ENCODE measurements around the gene CPNE5. TPM values are rescaled to one million over a fixed set of nuclear protein-coding genes. Genes with fewer than 3 reads are reported as not detected.

The CPNE5 gene
- total RNA-seq, 1 experiment from 2014 or later: not detected

DNA sequence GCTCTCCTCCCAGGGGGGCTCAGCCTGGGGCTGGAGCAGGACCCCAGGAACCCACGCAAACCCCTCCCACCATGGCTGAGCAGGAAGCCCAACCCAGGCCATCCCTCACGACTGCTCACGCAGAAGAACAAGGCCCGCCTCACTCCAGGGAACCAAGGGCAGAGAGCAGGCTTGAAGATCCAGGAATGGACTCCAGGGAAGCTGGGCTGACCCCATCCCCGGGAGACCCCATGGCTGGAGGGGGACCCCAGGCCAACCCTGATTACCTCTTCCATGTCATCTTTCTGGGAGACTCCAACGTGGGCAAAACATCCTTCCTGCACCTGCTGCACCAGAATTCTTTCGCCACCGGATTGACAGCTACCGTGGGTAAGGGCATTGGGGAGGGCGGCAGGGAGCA, 116.9 kb downstream of the CPNE5 start:
- Histone ChIP-seq H3K27ac (ENCODE audit: low read length) (no peak overlapping the region), H3K9ac (ENCODE audit: low read length) (no peak overlapping the region), H3K27me3 (ENCODE audit: low read length) (no peaks in the 10 kb centered on the region), H2AFZ (ENCODE audit: low read length) (no peak overlapping the region), H4K20me1 (ENCODE audit: low read length) (no peaks in the 10 kb centered on the region), H3F3A (ENCODE audit: low read length, unreplicated experiment) (no peaks in the 10 kb centered on the region), H3K4me1 (ENCODE audit: insufficient read depth, low read length) (no peaks in the 10 kb centered on the region), H3K9me3 (ENCODE audit: low read length) (no peaks in the 10 kb centered on the region), H3K36me3 (ENCODE audit: low read depth, low read length) (no peaks in the 10 kb centered on the region), H3K4me2 (ENCODE audit: low read length) (no peak overlapping the region), H3K4me3 (ENCODE audit: low read length) (no peak overlapping the region), H3K79me2 (ENCODE audit: low read length) (no peaks in the 10 kb centered on the region), H3K9me2 (replicated peaks; ENCODE audit: low read length) (no peaks in the 10 kb centered on the region)
- DNase-seq (no peak), ATAC-seq (no peak)
- intact Hi-C loops (cut with micrococcal nuclease): loop anchor here (10.0 kb wide), 1 partner anchor 108 kb away; no protein-coding TSS in a partner anchor
- CTCF ChIA-PET: no interaction called here
- no TSS peak for BruUV-seq (replicated peaks)
- TF ChIP-seq EZH2 (IDR thresholded peaks at IDR 0.05; ENCODE audit: low read length, unreplicated experiment) (no peak), EZH2phosphoT487 (IDR thresholded peaks at IDR 0.05; ENCODE audit: borderline replicate concordance, low read length) (no peak)
- TF ChIP-seq, protein P1, sequence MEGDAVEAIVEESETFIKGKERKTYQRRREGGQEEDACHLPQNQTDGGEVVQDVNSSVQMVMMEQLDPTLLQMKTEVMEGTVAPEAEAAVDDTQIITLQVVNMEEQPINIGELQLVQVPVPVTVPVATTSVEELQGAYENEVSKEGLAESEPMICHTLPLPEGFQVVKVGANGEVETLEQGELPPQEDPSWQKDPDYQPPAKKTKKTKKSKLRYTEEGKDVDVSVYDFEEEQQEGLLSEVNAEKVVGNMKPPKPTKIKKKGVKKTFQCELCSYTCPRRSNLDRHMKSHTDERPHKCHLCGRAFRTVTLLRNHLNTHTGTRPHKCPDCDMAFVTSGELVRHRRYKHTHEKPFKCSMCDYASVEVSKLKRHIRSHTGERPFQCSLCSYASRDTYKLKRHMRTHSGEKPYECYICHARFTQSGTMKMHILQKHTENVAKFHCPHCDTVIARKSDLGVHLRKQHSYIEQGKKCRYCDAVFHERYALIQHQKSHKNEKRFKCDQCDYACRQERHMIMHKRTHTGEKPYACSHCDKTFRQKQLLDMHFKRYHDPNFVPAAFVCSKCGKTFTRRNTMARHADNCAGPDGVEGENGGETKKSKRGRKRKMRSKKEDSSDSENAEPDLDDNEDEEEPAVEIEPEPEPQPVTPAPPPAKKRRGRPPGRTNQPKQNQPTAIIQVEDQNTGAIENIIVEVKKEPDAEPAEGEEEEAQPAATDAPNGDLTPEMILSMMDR (conservative IDR thresholded peaks at IDR 0.05; ENCODE audit: low read depth, low read length): no peak
- POLR2A ChIA-PET (ENCODE audit: unreplicated experiment): no interaction called here

GRCh38 chr6:36721369-36722140, 117.7 kb downstream of the CPNE5 start:
- H3K27me3 ChIP-seq (ENCODE audit: low read length): no peaks in the 10 kb centered on the region
- no peaks in the 10 kb centered on the region for H3K9me3 ChIP-seq (ENCODE audit: low read length)
- no peak for DNase-seq
- no peak overlapping the region for H3K27ac ChIP-seq (ENCODE audit: low read length)
- H3K36me3 ChIP-seq (ENCODE audit: low read depth, low read length): no peaks in the 10 kb centered on the region
- ChIA-PET CTCF (no interaction called here), POLR2A (ENCODE audit: unreplicated experiment) (no interaction called here)
- TF ChIP-seq EZH2 (IDR thresholded peaks at IDR 0.05; ENCODE audit: low read length, unreplicated experiment): no peak
- TF ChIP-seq, protein P1 (conservative IDR thresholded peaks at IDR 0.05; ENCODE audit: low read depth, low read length): no peak
- no peak for TF ChIP-seq EZH2phosphoT487 (IDR thresholded peaks at IDR 0.05; ENCODE audit: borderline replicate concordance, low read length)
- no peaks in the 10 kb centered on the region for H3F3A ChIP-seq (ENCODE audit: low read length, unreplicated experiment)
- H3K4me2 ChIP-seq (ENCODE audit: low read length): no peak overlapping the region
- no peaks in the 10 kb centered on the region for H3K9me2 ChIP-seq (replicated peaks; ENCODE audit: low read length)
- no TSS peak for BruUV-seq (replicated peaks)
- H3K4me3 ChIP-seq (ENCODE audit: low read length): no peak overlapping the region
- no peak overlapping the region for H3K9ac ChIP-seq (ENCODE audit: low read length)
- H3K79me2 ChIP-seq (ENCODE audit: low read length): no peaks in the 10 kb centered on the region
- no peaks in the 10 kb centered on the region for H4K20me1 ChIP-seq (ENCODE audit: low read length)
- no peaks in the 10 kb centered on the region for H3K4me1 ChIP-seq (ENCODE audit: insufficient read depth, low read length)
- H2AFZ ChIP-seq (ENCODE audit: low read length): no peak overlapping the region
- intact Hi-C loops (cut with micrococcal nuclease): loop anchor here (10.0 kb wide), 1 partner anchor 107 kb away; no protein-coding TSS in a partner anchor
- no peak for ATAC-seq
